WTC11 (cell line): ENCODE measurements around the gene FHAD1. TPM values are rescaled to one million over a fixed set of nuclear protein-coding genes. Genes with fewer than 3 reads are reported as not detected.

Experiments used
- ATAC-seq: fragments of 200-7000 bp; cut with Tn5 transposase; 2 replicates; pipeline ENCODE4 v1.10.0; 2021; ENCODE audit warnings: mild to moderate bottlenecking, moderate library complexity
- CTCF ChIA-PET: fragments of 300-600 bp; sonication (Branson Sonifier 250); formaldehyde crosslinking; loops from one replicate; lab custom pipeline; 2021; ENCODE audit warnings: antibody characterized with exemption; lab: Charles Lee
- POLR2A ChIA-PET: fragments of 350-600 bp; sonication (Branson Sonifier 250); formaldehyde crosslinking; loops from one replicate; lab custom pipeline; 2021; ENCODE audit warnings: antibody characterized with exemption; lab: Charles Lee
- DNase-seq: peaks from one replicate; pipeline ENCODE4 v3.0.0; 2021; ENCODE audit warnings: low spot score
- H3K27ac Mint-ChIP-seq: 2 replicates; pipeline ENCODE4 v1.8.0; 2021; ENCODE audit warnings: mixed read lengths
- H3K27me3 Mint-ChIP-seq: 2 replicates; pipeline ENCODE4 v1.8.0; 2021; ENCODE audit warnings: low read depth, mild to moderate bottlenecking, moderate library complexity, mixed read lengths
- H3K36me3 Mint-ChIP-seq: 2 replicates; pipeline ENCODE4 v1.8.0; 2021; ENCODE audit warnings: mixed read lengths
- H3K4me1 Mint-ChIP-seq: 2 replicates; pipeline ENCODE4 v1.8.0; 2022; ENCODE audit warnings: mixed read lengths
- H3K4me3 Mint-ChIP-seq: 2 replicates; pipeline ENCODE4 v1.8.0; 2021; ENCODE audit warnings: mild to moderate bottlenecking, moderate library complexity, mixed read lengths
- H3K9me3 Mint-ChIP-seq: 2 replicates; pipeline ENCODE4 v1.8.0; 2021; ENCODE audit warnings: mixed read lengths
- AR ChIP-seq: fragments of 250-450 bp; sonication (Bioruptor Pico); IDR thresholded peaks from 2 replicates; pipeline ENCODE4 v1.9.0; 2021; ENCODE audit warnings: mild to moderate bottlenecking
- ATF6 ChIP-seq: sonication (generic); formaldehyde crosslinking; IDR thresholded peaks from 2 replicates; pipeline ENCODE4 v1.8.1; 2023; ENCODE audit warnings: mild to moderate bottlenecking, missing genetic modification reagents
- CREM ChIP-seq: sonication (generic); formaldehyde crosslinking; IDR thresholded peaks from 2 replicates; pipeline ENCODE4 v1.8.1; 2022; ENCODE audit warnings: mild to moderate bottlenecking, missing genetic modification reagents, moderate library complexity
- ELF4 ChIP-seq: sonication (generic); formaldehyde crosslinking; IDR thresholded peaks from 2 replicates; pipeline ENCODE4 v1.8.1; 2022; ENCODE audit warnings: low read depth, mild to moderate bottlenecking, moderate library complexity, missing genetic modification reagents
- EMX1 ChIP-seq: fragments of 250-450 bp; sonication (Bioruptor Pico); IDR thresholded peaks from 2 replicates; pipeline ENCODE4 v1.8.0; 2021; ENCODE audit warnings: mild to moderate bottlenecking
- FOXK1 ChIP-seq: sonication (generic); formaldehyde crosslinking; IDR thresholded peaks from 2 replicates; pipeline ENCODE4 v1.8.0; 2022; ENCODE audit warnings: mild to moderate bottlenecking, moderate library complexity, missing genetic modification reagents
- HMGA2 ChIP-seq: fragments of 250-450 bp; sonication (Bioruptor Pico); IDR thresholded peaks from 2 replicates; pipeline ENCODE4 v1.4.0; 2021; ENCODE audit warnings: mild to moderate bottlenecking, moderate library complexity
- HMGXB4 ChIP-seq: sonication (generic); formaldehyde crosslinking; IDR thresholded peaks from 2 replicates; pipeline ENCODE4 v1.8.1; 2023; ENCODE audit warnings: mild to moderate bottlenecking, moderate library complexity, missing genetic modification reagents
- IRF2 ChIP-seq: sonication (generic); formaldehyde crosslinking; IDR thresholded peaks from 2 replicates; pipeline ENCODE4 v1.8.0; 2022; ENCODE audit warnings: low read depth, missing genetic modification reagents, borderline replicate concordance
- JUN ChIP-seq: sonication (generic); formaldehyde crosslinking; IDR thresholded peaks from 2 replicates; pipeline ENCODE4 v1.8.0; 2023; ENCODE audit warnings: mild to moderate bottlenecking, missing genetic modification reagents
- MYBL2 ChIP-seq: sonication (generic); formaldehyde crosslinking; IDR thresholded peaks from 2 replicates; pipeline ENCODE4 v1.8.1; 2023; ENCODE audit warnings: mild to moderate bottlenecking, moderate library complexity, missing genetic modification reagents
- NR3C1 ChIP-seq: sonication (generic); formaldehyde crosslinking; conservative IDR thresholded peaks from 2 replicates; pipeline ENCODE4 v1.8.1; 2023; ENCODE audit warnings: low read depth, mild to moderate bottlenecking, missing genetic modification reagents
- TCF7 ChIP-seq: sonication (generic); formaldehyde crosslinking; IDR thresholded peaks from 2 replicates; pipeline ENCODE4 v1.8.0; 2022; ENCODE audit warnings: mild to moderate bottlenecking, low read depth, missing genetic modification reagents, moderate library complexity
- TP53 ChIP-seq: sonication (generic); formaldehyde crosslinking; IDR thresholded peaks from 2 replicates; pipeline ENCODE4 v1.8.1; 2023; ENCODE audit warnings: mild to moderate bottlenecking, missing genetic modification reagents
- USF2 ChIP-seq: sonication (generic); formaldehyde crosslinking; IDR thresholded peaks from 2 replicates; pipeline ENCODE4 v1.8.1; 2023; ENCODE audit warnings: mild to moderate bottlenecking, missing genetic modification reagents, moderate library complexity
- ZBTB43 ChIP-seq: sonication (generic); formaldehyde crosslinking; IDR thresholded peaks from 2 replicates; pipeline ENCODE4 v1.8.1; 2023; ENCODE audit warnings: mild to moderate bottlenecking, missing genetic modification reagents
- ZNF263 ChIP-seq: sonication (generic); formaldehyde crosslinking; IDR thresholded peaks from 2 replicates; pipeline ENCODE4 v1.8.1; 2022; ENCODE audit warnings: low read depth, mild to moderate bottlenecking, moderate library complexity, missing genetic modification reagents
- ZNF532 ChIP-seq: fragments of 250-450 bp; sonication (Bioruptor Pico); IDR thresholded peaks from 2 replicates; pipeline ENCODE4 v1.9.0; 2021; ENCODE audit warnings: mild to moderate bottlenecking, borderline replicate concordance
- ZNF671 ChIP-seq: fragments of 250-450 bp; sonication (Bioruptor Pico); IDR thresholded peaks from 2 replicates; pipeline ENCODE4 v1.8.0; 2021; ENCODE audit warnings: mild to moderate bottlenecking
- total RNA-seq: library from RNA; stranded (reverse); gene quantifications from 3 replicates; pipeline ENCODE4 v1.2.3, GENCODE V29; 2021
- TF ChIP-seq, protein P1 (sequence below): sonication (generic); formaldehyde crosslinking; IDR thresholded peaks from 2 replicates; pipeline ENCODE4 v1.8.0; 2023; ENCODE audit warnings: mild to moderate bottlenecking, missing genetic modification reagents

The FHAD1 gene
- total RNA-seq, 1 experiment from 2014 or later: 3.0 TPM

DNA sequence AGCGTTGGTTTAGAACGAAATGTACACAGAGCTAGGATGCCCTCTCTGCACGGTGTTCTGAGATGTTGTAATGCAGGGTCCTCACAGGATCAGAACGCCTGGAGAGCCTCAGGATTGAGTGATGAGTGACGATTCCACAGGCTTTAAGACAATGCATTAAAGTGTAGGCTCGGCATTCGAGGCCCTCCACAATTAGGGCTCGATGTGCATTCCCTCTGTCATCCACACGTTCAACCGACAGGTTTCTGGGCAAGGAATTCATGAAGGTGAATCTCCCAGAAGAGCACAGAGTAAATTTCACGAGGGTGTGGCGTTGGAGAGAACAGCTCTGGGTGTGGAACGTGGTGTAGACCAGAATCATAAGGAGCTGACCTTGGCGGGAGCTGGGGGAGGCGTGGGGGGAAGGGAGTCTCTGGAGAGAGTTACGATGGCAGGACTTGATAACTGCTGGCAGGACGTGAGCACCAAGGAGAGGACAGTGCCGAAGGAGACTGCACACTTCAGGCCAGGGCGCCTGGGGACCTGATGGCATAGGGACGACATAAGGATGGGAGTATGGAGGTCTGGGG is 111.6 kb downstream of the FHAD1 start (continued):
- TF ChIP-seq ELF4 (CRISPR knock-in tag): no peak
- TF ChIP-seq HMGA2 (CRISPR knock-in tag): no peak
- no peak for TF ChIP-seq JUN (CRISPR knock-in tag)
- TF ChIP-seq ZNF532 (CRISPR knock-in tag): no peak
- TF ChIP-seq EMX1: no peak
- no peak for TF ChIP-seq TCF7 (CRISPR knock-in tag)
- no peak for TF ChIP-seq ZNF671 (CRISPR knock-in tag)

GRCh38 chr1:15360700-15361099 is 113.7 kb downstream of the FHAD1 start:
- Mint-ChIP-seq H3K9me3 (no peaks in the 10 kb centered on the region), H3K4me3 (no peak overlapping the region), H3K27me3 (peaks cover 3% of the 10 kb centered on the region; the same call in 1 of the 2 replicates), H3K27ac (no peak overlapping the region), H3K36me3 (no peaks in the 10 kb centered on the region), H3K4me1 (peaks cover 6% of the 10 kb centered on the region)
- DNase-seq (no peak), ATAC-seq (no peak)
- ChIA-PET CTCF (interaction anchor here (1.4 to 2.0 kb wide), 2 partner anchors 15 to 37 kb away, joined by 3 to 7 read pairs; no protein-coding TSS in a partner anchor), POLR2A (interaction anchor here (0.5 to 0.6 kb wide), 2 partner anchors 207 to 255 kb away, joined by 3 read pairs; partner anchors contain the start of gene TMEM51)
- TF ChIP-seq, protein P1, sequence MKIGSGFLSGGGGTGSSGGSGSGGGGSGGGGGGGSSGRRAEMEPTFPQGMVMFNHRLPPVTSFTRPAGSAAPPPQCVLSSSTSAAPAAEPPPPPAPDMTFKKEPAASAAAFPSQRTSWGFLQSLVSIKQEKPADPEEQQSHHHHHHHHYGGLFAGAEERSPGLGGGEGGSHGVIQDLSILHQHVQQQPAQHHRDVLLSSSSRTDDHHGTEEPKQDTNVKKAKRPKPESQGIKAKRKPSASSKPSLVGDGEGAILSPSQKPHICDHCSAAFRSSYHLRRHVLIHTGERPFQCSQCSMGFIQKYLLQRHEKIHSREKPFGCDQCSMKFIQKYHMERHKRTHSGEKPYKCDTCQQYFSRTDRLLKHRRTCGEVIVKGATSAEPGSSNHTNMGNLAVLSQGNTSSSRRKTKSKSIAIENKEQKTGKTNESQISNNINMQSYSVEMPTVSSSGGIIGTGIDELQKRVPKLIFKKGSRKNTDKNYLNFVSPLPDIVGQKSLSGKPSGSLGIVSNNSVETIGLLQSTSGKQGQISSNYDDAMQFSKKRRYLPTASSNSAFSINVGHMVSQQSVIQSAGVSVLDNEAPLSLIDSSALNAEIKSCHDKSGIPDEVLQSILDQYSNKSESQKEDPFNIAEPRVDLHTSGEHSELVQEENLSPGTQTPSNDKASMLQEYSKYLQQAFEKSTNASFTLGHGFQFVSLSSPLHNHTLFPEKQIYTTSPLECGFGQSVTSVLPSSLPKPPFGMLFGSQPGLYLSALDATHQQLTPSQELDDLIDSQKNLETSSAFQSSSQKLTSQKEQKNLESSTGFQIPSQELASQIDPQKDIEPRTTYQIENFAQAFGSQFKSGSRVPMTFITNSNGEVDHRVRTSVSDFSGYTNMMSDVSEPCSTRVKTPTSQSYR (CRISPR knock-in tag): no peak
- TF ChIP-seq FOXK1 (CRISPR knock-in tag): no peak
- TF ChIP-seq TP53 (CRISPR knock-in tag): no peak
- TF ChIP-seq USF2 (CRISPR knock-in tag): no peak
- TF ChIP-seq ATF6 (CRISPR knock-in tag): no peak
- no peak for TF ChIP-seq CREM
- no peak for TF ChIP-seq HMGXB4
- no peak for TF ChIP-seq TCF7 (CRISPR knock-in tag)
- no peak for TF ChIP-seq AR
- no peak for TF ChIP-seq NR3C1 (CRISPR knock-in tag)
- no peak for TF ChIP-seq ZNF263 (CRISPR knock-in tag)
- TF ChIP-seq ZBTB43 (CRISPR knock-in tag): no peak
- no peak for TF ChIP-seq IRF2 (CRISPR knock-in tag)
- TF ChIP-seq MYBL2 (CRISPR knock-in tag): no peak
